Gastrocnemius medialis (tissue), 4 donors: ENCODE results near the gene CKAP4. TPM values are rescaled to one million over a fixed set of nuclear protein-coding genes. Genes with fewer than 3 reads are reported as not detected.

Experiments used
- ATAC-seq, 2 donors: fragments of 150-250 bp; one replicate each; pipeline ENCODE4 v1.9.1; 2016
- DNase-seq, 2 donors: peaks; one replicate each; pipeline ENCODE4 v3.0.0-alpha.2; 2019
- H3K27ac ChIP-seq, 4 donors: fragments of 200-600 bp; sonication (generic); 1 replicate in 1 of 4; 2 replicates in 3 of 4; pipeline ENCODE4 v1.5.1; 2016 to 2018; ENCODE audit warnings: mild to moderate bottlenecking in 2 of 4, moderate library complexity in 1 of 4
- H3K27me3 ChIP-seq, 3 donors: fragments of 200-600 bp; sonication (generic) in 2 of 3; 1 replicate in 1 of 3; 2 replicates in 2 of 3; pipeline versions ENCODE4 v1.5.1 to v1.6.0; 2016 to 2019; ENCODE audit warnings: mild to moderate bottlenecking in 1 of 3, moderate library complexity in 1 of 3
- H3K36me3 ChIP-seq, 2 donors: fragments of 200-600 bp; sonication (generic) in 1 of 2; one replicate each; pipeline ENCODE4 v1.5.1; 2017 to 2018
- H3K4me1 ChIP-seq, 2 donors: fragments of 200-600 bp; sonication (generic) in 1 of 2; one replicate each; pipeline ENCODE4 v1.5.1; 2016 to 2017; ENCODE audit warnings: mild to moderate bottlenecking in 2 of 2
- H3K4me3 ChIP-seq, 4 donors: fragments of 200-600 bp; sonication (generic) in 3 of 4; 1 replicate in 1 of 4; 2 replicates in 3 of 4; pipeline ENCODE4 v1.5.1; 2016 to 2019; ENCODE audit warnings: mild to moderate bottlenecking in 2 of 4
- H3K9me3 ChIP-seq, 3 donors: fragments of 200-600 bp; sonication (generic) in 2 of 3; 1 replicate in 1 of 3; 2 replicates in 2 of 3; pipeline ENCODE4 v1.5.1; 2016 to 2019
- POLR2A ChIP-seq, 2 donors: fragments of 450-650 bp; IDR thresholded peaks; one replicate each; pipeline ENCODE4 v1.6.1; 2017; ENCODE audit warnings: antibody characterized with exemption in 2 of 2, mild to moderate bottlenecking in 2 of 2, moderate library complexity in 2 of 2
- in situ Hi-C, 4 donors: fragments of 200-750 bp; cut with MboI; loops; one replicate each; pipeline versions ENCODE4 v1.15.0 to v1.8.0; 2017; ENCODE audit warnings: low sequenced_read_pairs in 4 of 4
- intact Hi-C: fragments of 100-400 bp; cut with DNase I; formaldehyde crosslinking; loops from one replicate; pipeline ENCODE4 v1.15.1; 2023; ENCODE audit warnings: low total_unique reads
- total RNA-seq, 4 donors: library from RNA; depleted of rRNA; stranded (reverse); fragments of >200 nt; gene quantifications; one replicate each; pipeline versions ENCODE4 v1.1.0 to v1.2.3, GENCODE V29; 2016
- TF ChIP-seq, protein P1 (sequence below), 5 experiments: fragments of 450-650 bp in 3 of 5; fragments of 200-600 bp in 2 of 5; sonication (generic) in 2 of 5; IDR thresholded peaks in 4 of 5; conservative IDR thresholded peaks in 1 of 5; 1 replicate in 4 of 5; 2 replicates in 1 of 5; pipeline ENCODE4 v1.5.1; 2016 to 2019; ENCODE audit warnings: antibody characterized with exemption in 5 of 5, mild to moderate bottlenecking in 3 of 5, moderate library complexity in 3 of 5

Gene CKAP4
- total RNA-seq, 4 donors from 2014 or later = 9.7 to 17.6 (median 15.7) TPM

- Histone ChIP-seq H3K36me3 (no peaks in the 10 kb centered on the region), H3K9me3 (no peaks in the 10 kb centered on the region), H3K4me1 (peaks cover 28 to 34% of the 10 kb centered on the region in 2 donors), H3K4me3 (peak overlapping the region; percentile 57 to 91 (median 81)), H3K27ac (peak overlapping the region; percentile 90 to 95 (median 94)), H3K27me3 (no peaks in the 10 kb centered on the region)
- in situ Hi-C loops (no loop called here), intact Hi-C loops (loop anchor here (1.0 to 2.0 kb wide), 3 partner anchors 48 to 109 kb away; no protein-coding TSS in a partner anchor)
- TF ChIP-seq, protein P1, sequence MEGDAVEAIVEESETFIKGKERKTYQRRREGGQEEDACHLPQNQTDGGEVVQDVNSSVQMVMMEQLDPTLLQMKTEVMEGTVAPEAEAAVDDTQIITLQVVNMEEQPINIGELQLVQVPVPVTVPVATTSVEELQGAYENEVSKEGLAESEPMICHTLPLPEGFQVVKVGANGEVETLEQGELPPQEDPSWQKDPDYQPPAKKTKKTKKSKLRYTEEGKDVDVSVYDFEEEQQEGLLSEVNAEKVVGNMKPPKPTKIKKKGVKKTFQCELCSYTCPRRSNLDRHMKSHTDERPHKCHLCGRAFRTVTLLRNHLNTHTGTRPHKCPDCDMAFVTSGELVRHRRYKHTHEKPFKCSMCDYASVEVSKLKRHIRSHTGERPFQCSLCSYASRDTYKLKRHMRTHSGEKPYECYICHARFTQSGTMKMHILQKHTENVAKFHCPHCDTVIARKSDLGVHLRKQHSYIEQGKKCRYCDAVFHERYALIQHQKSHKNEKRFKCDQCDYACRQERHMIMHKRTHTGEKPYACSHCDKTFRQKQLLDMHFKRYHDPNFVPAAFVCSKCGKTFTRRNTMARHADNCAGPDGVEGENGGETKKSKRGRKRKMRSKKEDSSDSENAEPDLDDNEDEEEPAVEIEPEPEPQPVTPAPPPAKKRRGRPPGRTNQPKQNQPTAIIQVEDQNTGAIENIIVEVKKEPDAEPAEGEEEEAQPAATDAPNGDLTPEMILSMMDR (IDR thresholded peaks at IDR 0.05 in 4 of 5, conservative IDR thresholded peaks at IDR 0.05 in 1 of 5) = no peak
- no peak for TF ChIP-seq POLR2A (IDR thresholded peaks at IDR 0.05)
- DNase-seq = no peak
- ATAC-seq = no peak
Measured at GRCh38 chr12:106248846-106249371, 1.1 kb upstream of the CKAP4 start.

- H3K27ac ChIP-seq = peak overlapping the region; percentile 90 to 95 (median 94)
- H3K9me3 ChIP-seq = no peaks in the 10 kb centered on the region
- ATAC-seq = peak; percentile 17 to 31
- H3K27me3 ChIP-seq = no peaks in the 10 kb centered on the region
- peak overlapping the region; percentile 57 to 91 (median 81) for H3K4me3 ChIP-seq
- intact Hi-C loops (loop anchor here (1.0 to 2.0 kb wide), 3 partner anchors 48 to 110 kb away; no protein-coding TSS in a partner anchor), in situ Hi-C loops (no loop called here)
- peaks cover 33 to 39% of the 10 kb centered on the region in 2 donors for H3K4me1 ChIP-seq
- H3K36me3 ChIP-seq = no peaks in the 10 kb centered on the region
- TF ChIP-seq POLR2A (IDR thresholded peaks at IDR 0.05) = no peak
- TF ChIP-seq, protein P1 (IDR thresholded peaks at IDR 0.05 in 4 of 5, conservative IDR thresholded peaks at IDR 0.05 in 1 of 5) = no peak
- DNase-seq = peak in 1 of 2 donors; percentile 45
Measured at GRCh38 chr12:106248312-106248845, 559 bp upstream of the CKAP4 start.

DNA sequence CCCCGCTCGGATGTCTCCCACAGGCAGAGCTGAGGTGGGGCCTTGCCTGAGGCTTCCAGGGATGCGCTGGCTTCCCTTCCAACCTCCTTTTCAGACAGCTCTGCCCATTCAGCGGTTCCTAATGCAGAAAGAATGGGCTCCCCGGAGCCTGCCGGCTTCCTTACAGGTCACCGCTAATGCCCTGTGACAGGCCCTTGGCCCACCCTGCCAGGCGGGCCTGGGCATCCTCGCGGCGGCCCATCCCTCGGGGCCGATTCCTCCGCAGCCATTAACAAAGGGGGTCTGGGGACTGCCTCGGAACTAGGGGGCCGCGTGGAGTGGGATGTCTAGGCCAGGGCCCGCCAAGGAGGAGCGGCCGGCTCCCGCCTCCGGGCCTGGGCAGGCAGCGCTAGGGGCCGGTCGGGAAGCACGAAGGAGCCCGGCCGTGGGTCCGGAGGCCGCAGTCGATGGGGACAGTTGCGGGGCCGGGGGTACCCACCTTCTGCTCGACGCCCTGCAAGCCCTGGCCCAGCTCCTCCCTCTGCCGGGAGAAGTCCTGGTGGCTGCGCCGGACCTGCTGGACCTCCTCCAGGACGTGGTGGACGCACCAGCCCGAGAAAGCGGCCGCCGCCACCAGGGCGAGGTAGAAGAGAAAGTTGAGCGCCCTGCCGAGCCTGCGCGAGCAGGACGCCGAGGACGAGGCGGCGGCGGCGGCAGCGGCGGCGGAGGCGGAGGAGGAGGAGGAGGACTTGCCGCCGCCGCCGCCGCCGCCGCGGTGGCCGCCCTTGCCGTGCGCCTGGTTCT is 738 bp downstream of the CKAP4 start:
- Histone ChIP-seq H3K4me3 (peak overlapping the region; percentile 65 to 91 (median 86)), H3K27me3 (no peaks in the 10 kb centered on the region), H3K4me1 (peaks cover 41 to 42% of the 10 kb centered on the region in 2 donors), H3K27ac (peak overlapping the region; percentile 90 to 95 (median 94)), H3K9me3 (no peaks in the 10 kb centered on the region), H3K36me3 (peaks cover 0 to 9% of the 10 kb centered on the region in 2 donors)
- TF ChIP-seq, protein P1 (IDR thresholded peaks at IDR 0.05 in 4 of 5, conservative IDR thresholded peaks at IDR 0.05 in 1 of 5) = peak in 3 of 5 experiments; percentile 5 to 34 (median 7)
- TF ChIP-seq POLR2A (IDR thresholded peaks at IDR 0.05) = peak; percentile 7 to 22
- in situ Hi-C loops = no loop called here
- ATAC-seq (peak; percentile 58 to 60), DNase-seq (peak in 1 of 2 donors; percentile 70)
- intact Hi-C loops = no loop called here

DNA sequence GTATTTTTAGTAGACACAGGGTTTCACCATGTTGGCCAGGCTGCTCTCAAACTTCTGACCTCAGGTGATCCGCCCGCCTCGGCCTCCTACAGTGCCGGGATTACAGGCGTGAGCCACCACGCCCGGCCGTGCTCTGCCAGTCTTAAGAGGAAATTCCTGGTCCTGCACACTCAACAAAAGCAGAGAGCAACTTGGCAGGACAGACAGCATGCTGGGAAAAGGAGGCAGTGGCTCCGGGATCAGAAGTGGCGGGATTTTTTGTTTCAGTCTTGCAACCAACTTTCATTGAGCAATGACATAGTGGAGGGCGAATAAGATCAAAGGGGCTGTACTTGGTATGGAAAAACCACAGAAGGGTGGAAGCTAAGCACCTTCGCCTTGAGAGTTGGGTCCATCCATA is 2.1 kb downstream of the CKAP4 start:
- ATAC-seq (peak in 1 of 2 donors; percentile 1), DNase-seq (peak in 1 of 2 donors; percentile 52)
- Histone ChIP-seq H3K27me3 (no peaks in the 10 kb centered on the region), H3K4me3 (peak overlapping the region in 2 of 4 donors; percentile 90 to 91), H3K27ac (peak overlapping the region; percentile 90 to 95 (median 94)), H3K9me3 (no peaks in the 10 kb centered on the region), H3K36me3 (peaks cover 0 to 10% of the 10 kb centered on the region in 2 donors), H3K4me1 (peaks cover 41 to 42% of the 10 kb centered on the region in 2 donors)
- in situ Hi-C loops (no loop called here), intact Hi-C loops (no loop called here)
- no peak for TF ChIP-seq POLR2A (IDR thresholded peaks at IDR 0.05)
- TF ChIP-seq, protein P1 (IDR thresholded peaks at IDR 0.05 in 4 of 5, conservative IDR thresholded peaks at IDR 0.05 in 1 of 5) = no peak
